Measurements from ENCODE around the gene HMCES.
"Not testable (repeated sequence)": the region's sequence is repeated elsewhere in the genome, so short reads cannot be mapped to it uniquely, and the experiment has no call there.

Gene HMCES

GRCh38 chr3:129259612-129260477 is 18.8 kb upstream of the HMCES start:
- DNase-seq = no peak

- DNase-seq = no peak
Observed at GRCh38 chr3:129260606-129261005, 18.1 kb upstream of the HMCES start.

GRCh38 chr3:129261894-129262293 is 16.8 kb upstream of the HMCES start:
- DNase-seq = no peak

- DNase-seq = no peak
Observed at GRCh38 chr3:129263161-129263910, 15.3 kb upstream of the HMCES start.

- DNase-seq = not testable (repeated sequence)
Observed at GRCh38 chr3:129264994-129265393, 13.7 kb upstream of the HMCES start.

DNA sequence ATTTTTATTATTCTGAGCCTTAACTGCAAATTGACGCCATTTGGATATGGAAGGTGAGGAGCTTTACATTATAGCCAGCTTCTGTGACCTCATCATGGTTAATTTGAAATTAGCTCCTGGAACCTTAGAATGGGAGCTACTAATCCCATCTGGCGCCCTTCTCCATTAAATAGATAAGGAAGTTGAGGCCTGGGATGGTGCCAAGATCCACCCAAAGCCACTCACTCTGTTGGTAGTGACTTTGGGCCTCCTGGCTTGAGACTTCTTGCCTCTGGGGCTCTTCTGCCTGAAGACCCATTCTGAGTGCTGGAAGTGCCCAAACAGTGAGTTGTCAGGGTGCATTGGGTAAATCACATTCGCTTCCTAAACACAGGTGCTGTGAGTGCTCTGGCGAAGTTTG is 12.0 kb upstream of the HMCES start:
- DNase-seq = no peak

- no peak for DNase-seq
Observed at GRCh38 chr3:129268396-129268795, 10.3 kb upstream of the HMCES start.

GRCh38 chr3:129271674-129272073 is 7.0 kb upstream of the HMCES start:
- DNase-seq = no peak

- DNase-seq = peak; percentile 50
Observed at GRCh38 chr3:129276385-129276784, 2.3 kb upstream of the HMCES start.

- no peak for DNase-seq
Observed at GRCh38 chr3:129277829-129278271, 820 bp upstream of the HMCES start.

- peak; percentile 71 for DNase-seq
Observed at GRCh38 chr3:129278966-129279906, 566 bp downstream of the HMCES start.

GRCh38 chr3:129280183-129280582 is 1.5 kb downstream of the HMCES start:
- DNase-seq = no peak

GRCh38 chr3:129281726-129282125 is 3.1 kb downstream of the HMCES start:
- no peak for DNase-seq

DNA sequence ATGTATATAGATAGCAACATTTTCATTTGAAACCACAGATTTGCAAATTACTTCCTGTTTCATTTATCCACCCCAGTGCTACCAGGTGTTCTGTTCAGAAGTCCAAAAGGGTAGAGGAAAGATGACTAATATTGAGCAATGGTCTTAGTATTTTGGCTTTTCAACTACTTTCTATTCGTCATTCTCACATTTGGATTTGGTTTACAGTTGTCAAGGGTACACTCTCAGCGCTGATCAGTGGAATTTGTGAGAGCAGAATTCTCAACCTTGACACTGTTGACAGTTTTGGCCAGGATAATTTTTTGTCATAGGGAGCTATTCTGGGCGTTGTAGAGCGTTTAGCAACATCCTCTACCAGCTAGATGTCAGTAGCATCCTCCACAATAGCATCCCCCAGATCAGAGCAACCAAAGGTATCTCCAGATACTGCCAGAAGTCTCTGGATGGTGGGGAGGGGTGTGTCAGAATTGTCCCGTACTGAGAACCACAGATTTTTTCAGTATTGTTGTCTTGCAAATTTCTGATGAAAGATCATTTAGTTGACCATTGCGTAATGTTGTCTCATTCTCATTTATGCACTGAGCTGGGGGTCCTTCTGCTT is 4.2 kb downstream of the HMCES start:
- DNase-seq = peak; percentile 12

DNA sequence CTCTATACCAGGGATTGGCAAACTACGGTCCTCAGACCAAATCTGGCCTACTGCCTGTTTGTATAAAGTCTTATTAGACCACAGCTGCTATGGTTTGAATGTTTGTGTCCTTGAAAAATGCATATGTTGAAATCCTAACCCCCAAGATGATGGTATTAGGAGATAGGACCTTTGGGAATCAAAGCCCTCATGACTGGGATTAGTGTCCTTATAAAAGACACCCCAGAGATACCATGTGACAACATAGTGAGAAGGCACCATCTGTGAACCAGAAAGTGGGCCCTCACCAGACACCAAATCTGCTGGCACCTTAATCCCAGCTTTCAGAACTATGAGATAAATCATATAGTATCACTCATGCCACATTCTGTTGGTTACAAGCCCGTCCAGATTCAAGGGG is 7.4 kb downstream of the HMCES start:
- no peak for DNase-seq

- DNase-seq = no peak
Observed at GRCh38 chr3:129288446-129288845, 9.8 kb downstream of the HMCES start.

DNA sequence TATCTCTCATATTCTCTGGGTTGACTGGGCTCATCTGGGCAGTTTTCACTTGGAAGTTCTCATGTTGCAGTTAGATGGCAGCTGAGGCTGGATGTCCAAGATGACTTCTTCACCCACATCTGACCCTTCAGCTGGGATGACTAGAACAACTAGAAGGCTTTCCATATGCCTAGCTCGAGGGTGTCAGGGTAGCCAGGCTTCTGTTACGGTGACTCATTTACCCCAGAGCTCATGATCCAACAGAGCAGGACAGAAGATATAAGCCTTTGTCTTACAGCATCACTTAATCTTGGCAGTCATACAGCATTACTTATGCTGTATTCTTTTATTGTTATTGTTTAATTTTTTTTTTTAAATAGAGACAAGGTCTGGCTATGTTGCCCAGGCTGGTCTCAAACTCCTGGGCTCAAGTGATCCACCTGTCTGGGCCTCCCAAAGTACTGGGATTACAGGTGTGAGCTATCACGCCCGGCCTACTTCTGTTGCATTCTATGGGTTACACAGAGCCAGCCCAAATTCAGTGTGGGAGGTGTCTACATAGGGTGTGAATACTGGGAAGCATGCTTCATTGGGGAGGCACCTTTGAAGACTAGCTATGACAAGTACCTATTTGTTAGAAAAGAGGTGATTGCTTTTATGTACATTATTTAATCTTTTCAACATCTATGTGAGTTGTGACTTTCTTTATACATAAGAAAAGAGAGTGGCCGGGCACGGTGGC is 10.7 kb downstream of the HMCES start:
- no peak for DNase-seq

DNA sequence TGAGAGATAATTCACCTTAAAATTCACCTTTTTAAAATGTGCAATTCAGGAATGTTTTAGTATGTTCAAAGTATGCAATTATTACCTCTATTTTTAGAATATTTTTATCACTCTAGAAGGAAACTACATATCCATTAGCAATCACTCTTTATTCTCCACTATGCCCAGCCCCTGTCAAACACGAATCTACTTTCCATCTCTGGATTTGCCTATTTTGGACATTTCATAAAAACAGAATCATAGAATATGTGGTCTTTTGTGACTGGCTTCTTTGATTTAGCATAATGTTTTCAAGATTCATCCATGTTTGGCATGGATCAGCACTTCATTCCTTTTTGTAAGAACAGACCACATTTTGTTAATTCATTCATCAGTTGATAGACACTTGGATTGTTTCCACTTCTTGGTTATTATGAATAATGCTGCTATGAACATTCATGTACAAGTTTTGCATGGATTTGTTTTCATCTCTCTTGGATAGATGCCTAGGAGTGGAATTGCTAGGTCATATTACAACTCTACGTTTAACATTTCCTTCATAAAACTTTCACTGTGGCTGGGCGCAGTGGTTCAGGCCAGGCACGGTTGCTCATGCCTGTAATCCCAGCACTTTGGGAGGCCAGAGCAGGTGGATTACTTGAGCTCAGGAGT is 12.7 kb downstream of the HMCES start:
- no peak for DNase-seq

DNA sequence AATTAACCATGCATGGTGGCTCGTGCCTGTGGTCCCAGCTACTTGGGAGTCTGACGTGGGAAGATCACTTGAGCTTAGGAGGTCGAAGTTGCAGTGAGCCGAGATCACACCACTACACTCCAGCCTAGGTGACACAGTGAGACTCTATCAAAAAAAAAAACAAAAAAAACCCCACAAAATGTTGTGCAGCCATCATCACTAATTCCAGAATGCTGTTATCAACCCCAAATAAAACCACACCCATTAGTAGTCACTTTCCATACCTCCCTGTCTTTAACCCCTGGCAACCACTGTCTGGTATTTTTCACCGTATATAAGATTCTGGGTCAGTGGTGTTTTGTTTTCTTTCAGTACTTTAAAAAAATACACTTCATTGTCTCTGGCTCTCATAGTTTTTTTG is 16.6 kb downstream of the HMCES start:
- no peak for DNase-seq

GRCh38 chr3:129304146-129304961 is 25.7 kb downstream of the HMCES start:
- DNase-seq = no peak

DNA sequence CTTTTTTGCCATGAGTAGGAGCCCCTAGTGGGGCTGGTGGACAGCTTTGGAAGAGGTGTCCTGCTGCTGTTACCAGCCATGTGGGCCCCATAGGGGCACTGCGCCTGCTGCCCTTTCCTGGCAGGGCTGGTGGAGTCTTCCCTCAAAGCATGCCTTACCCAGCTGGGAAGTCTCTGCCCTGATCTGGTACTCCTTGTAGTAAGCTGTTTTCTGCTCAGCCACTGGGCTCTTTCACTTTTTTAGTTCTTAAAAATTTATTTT is 26.2 kb downstream of the HMCES start:
- DNase-seq = no peak

Measured in stimulated activated CD4-positive, alpha-beta T cell treated with anti-CD3 and anti-CD28 coated beads, Interleukin-1b, Interleukin-23, amount 100 ng/mL, for 48 hours (primary cell).